Measurements from ENCODE around the gene DNAJB4.
"Not testable (repeated sequence)": the region's sequence is repeated elsewhere in the genome, so short reads cannot be mapped to it uniquely, and the experiment has no call there.

Gene DNAJB4

GRCh38 chr1:77983997-77984355 is 20.8 kb upstream of the DNAJB4 start:
- TF ChIP-seq Cebpa-rat (IDR thresholded peaks at IDR 0.05), result no peak
- Histone ChIP-seq H3K36me3 (peaks cover 3 to 46% (median 35%) of the 10 kb centered on the region in 11 experiments; a peak in 16 of 22 replicates), H3K9me3 (replicated peaks in 1 of 11) (0 out of 22 replicates have a peak, but pooled peaks cover 0 to 6% (median 0%) of the 10 kb centered on the region in 11 experiments), H4K20me1 (peaks cover 0 to 28% (median 2%) of the 10 kb centered on the region in 11 experiments; a peak in 5 of 22 replicates), H3K27ac (no peak overlapping the region), H3K27me3 (no peaks in the 10 kb centered on the region), H3K4me1 (peaks cover 10 to 19% (median 16%) of the 10 kb centered on the region in 10 experiments), H3K4me2 (no peak overlapping the region), H3K9ac (no peak overlapping the region), H3K4me3 (no peak overlapping the region)

- peaks cover 10 to 19% (median 16%) of the 10 kb centered on the region in 10 experiments for H3K4me1 ChIP-seq
- no peak overlapping the region for H3K4me3 ChIP-seq
- 0 out of 22 replicates have a peak, but pooled peaks cover 0 to 6% (median 0%) of the 10 kb centered on the region in 11 experiments for H3K9me3 ChIP-seq (replicated peaks in 1 of 11)
- peaks cover 0 to 30% (median 2%) of the 10 kb centered on the region in 11 experiments; a peak in 5 of 22 replicates for H4K20me1 ChIP-seq
- no peak overlapping the region for H3K4me2 ChIP-seq
- H3K9ac ChIP-seq, result no peak overlapping the region
- H3K36me3 ChIP-seq, result peaks cover 3 to 46% (median 36%) of the 10 kb centered on the region in 11 experiments; a peak in 17 of 22 replicates
- TF ChIP-seq Cebpa-rat (IDR thresholded peaks at IDR 0.05), result no peak
- no peaks in the 10 kb centered on the region for H3K27me3 ChIP-seq
- no peak overlapping the region for H3K27ac ChIP-seq
These were observed 20.1 kb upstream of the DNAJB4 start for GRCh38 chr1:77984629-77985028.

- Histone ChIP-seq H3K4me3 (no peak overlapping the region), H3K4me2 (no peak overlapping the region; a peak in 1 of 22 replicates), H3K9ac (no peak overlapping the region), H3K9me3 (replicated peaks in 1 of 11) (0 out of 22 replicates have a peak, but pooled peaks cover 0 to 6% (median 0%) of the 10 kb centered on the region in 11 experiments), H3K4me1 (0 out of 20 replicates have a peak, but pooled peaks cover 0 to under 1% (median 0%) of the 10 kb centered on the region in 10 experiments), H3K36me3 (peaks cover 10 to 56% (median 44%) of the 10 kb centered on the region in 11 experiments; a peak in 19 of 22 replicates), H4K20me1 (peaks cover 0 to 18% (median 0%) of the 10 kb centered on the region in 11 experiments; a peak in 4 of 22 replicates), H3K27ac (no peak overlapping the region), H3K27me3 (no peaks in the 10 kb centered on the region)
- no peak for TF ChIP-seq Cebpa-rat (IDR thresholded peaks at IDR 0.05)
These were observed 17.9 kb upstream of the DNAJB4 start for GRCh38 chr1:77986810-77987209.

DNA sequence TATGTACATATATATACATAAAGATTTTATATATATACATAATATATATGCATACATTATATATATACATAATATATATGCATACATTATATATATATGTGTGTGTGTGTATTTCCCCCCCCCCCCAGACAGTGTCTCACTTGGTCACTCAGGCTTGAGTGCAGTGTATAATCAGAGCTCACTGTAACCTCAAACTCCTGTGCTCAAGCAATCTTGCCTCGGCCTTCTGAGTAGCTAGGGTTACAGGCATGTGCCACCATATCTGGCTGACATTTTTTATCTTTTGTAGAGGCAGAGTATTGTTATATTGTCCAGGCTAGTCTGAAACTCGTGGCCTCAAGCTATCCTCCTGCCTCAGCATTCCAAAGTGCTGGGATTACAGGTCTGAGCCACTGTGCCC is 16.8 kb upstream of the DNAJB4 start:
- peaks cover 0 to 7% (median 3%) of the 10 kb centered on the region in 11 experiments; a peak in 4 of 22 replicates for H3K9me3 ChIP-seq (replicated peaks in 1 of 11)
- no peak for TF ChIP-seq Cebpa-rat (IDR thresholded peaks at IDR 0.05)
- H3K4me3 ChIP-seq, result no peak overlapping the region
- H4K20me1 ChIP-seq, result peaks cover 0 to 18% (median 0%) of the 10 kb centered on the region in 11 experiments; a peak in 4 of 22 replicates
- H3K27me3 ChIP-seq, result no peaks in the 10 kb centered on the region
- H3K36me3 ChIP-seq, result peaks cover 17 to 54% (median 43%) of the 10 kb centered on the region in 11 experiments
- H3K9ac ChIP-seq, result no peak overlapping the region
- no peaks in the 10 kb centered on the region; a peak in 1 of 20 replicates for H3K4me1 ChIP-seq
- H3K27ac ChIP-seq, result no peak overlapping the region
- H3K4me2 ChIP-seq, result no peak overlapping the region

DNA sequence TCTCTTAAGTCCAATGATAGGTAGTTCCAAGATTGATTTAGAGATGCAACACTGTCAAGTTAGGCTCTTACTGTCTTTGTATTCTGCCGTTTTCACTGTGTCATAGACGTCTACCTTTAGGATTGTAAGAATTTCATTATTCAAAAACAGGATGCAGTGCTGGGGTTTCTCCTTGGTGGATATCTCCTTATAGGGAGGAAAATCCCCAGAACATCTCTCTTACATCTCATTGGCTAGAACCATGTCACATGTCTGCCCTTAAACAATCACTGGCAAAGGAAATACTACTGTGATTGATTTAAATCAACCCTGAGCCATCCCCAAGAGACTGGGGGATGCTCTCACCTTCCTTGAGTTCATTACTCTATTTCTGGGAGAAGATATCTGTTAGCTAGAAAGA is 15.0 kb upstream of the DNAJB4 start:
- H3K36me3 ChIP-seq, result peaks cover 25 to 57% (median 47%) of the 10 kb centered on the region in 11 experiments
- no peak overlapping the region for H3K9ac ChIP-seq
- no peak overlapping the region for H3K27ac ChIP-seq
- H3K27me3 ChIP-seq, result no peaks in the 10 kb centered on the region
- no peak overlapping the region for H3K4me3 ChIP-seq
- H3K4me2 ChIP-seq, result no peak overlapping the region
- no peak for TF ChIP-seq Cebpa-rat (IDR thresholded peaks at IDR 0.05)
- H3K9me3 ChIP-seq (replicated peaks in 1 of 11), result peaks cover 0 to 8% (median 5%) of the 10 kb centered on the region in 11 experiments; a peak in 5 of 22 replicates
- H3K4me1 ChIP-seq, result no peaks in the 10 kb centered on the region; a peak in 1 of 20 replicates
- peaks cover 0 to 18% (median 0%) of the 10 kb centered on the region in 11 experiments; a peak in 5 of 22 replicates for H4K20me1 ChIP-seq

- Histone ChIP-seq H3K9ac (no peak overlapping the region), H3K4me3 (no peak overlapping the region), H3K4me2 (no peak overlapping the region), H3K9me3 (replicated peaks in 1 of 11) (peaks cover 0 to 8% (median 5%) of the 10 kb centered on the region in 11 experiments; a peak in 5 of 22 replicates), H3K27me3 (no peaks in the 10 kb centered on the region), H4K20me1 (peaks cover 0 to 8% (median 0%) of the 10 kb centered on the region in 11 experiments; a peak in 5 of 22 replicates), H3K36me3 (peaks cover 32 to 60% (median 52%) of the 10 kb centered on the region in 11 experiments), H3K27ac (no peak overlapping the region), H3K4me1 (no peaks in the 10 kb centered on the region; a peak in 1 of 20 replicates)
- TF ChIP-seq Cebpa-rat (IDR thresholded peaks at IDR 0.05), result no peak
These were observed 14.0 kb upstream of the DNAJB4 start for GRCh38 chr1:77990629-77991204.

DNA sequence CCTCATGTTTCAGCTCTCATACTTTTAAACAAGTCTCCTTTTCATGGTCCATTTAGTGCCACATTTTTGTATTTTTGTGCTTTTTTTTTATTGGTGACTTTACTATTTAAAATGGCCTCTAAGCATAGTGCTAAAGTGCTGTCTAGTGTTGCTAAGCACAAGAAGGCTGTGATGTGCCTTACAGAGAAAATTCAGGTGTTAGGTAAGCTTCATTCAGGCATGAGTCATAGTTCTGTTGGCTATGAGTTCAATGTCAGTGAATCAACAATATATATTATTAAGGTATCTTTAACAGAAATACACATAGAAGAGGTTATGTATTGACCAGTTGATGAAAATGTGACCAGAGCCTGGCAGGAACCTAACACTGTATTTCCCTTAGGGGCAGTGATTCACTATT is 13.1 kb upstream of the DNAJB4 start:
- Histone ChIP-seq H3K27ac (no peak overlapping the region), H3K9me3 (replicated peaks in 1 of 11) (peaks cover 0 to 8% (median 5%) of the 10 kb centered on the region in 11 experiments; a peak in 5 of 22 replicates), H3K27me3 (no peaks in the 10 kb centered on the region), H3K4me1 (no peaks in the 10 kb centered on the region; a peak in 1 of 20 replicates), H4K20me1 (peaks cover 0 to 7% (median 0%) of the 10 kb centered on the region in 11 experiments; a peak in 5 of 22 replicates), H3K4me3 (no peak overlapping the region), H3K4me2 (no peak overlapping the region), H3K9ac (no peak overlapping the region), H3K36me3 (peaks cover 33 to 69% (median 56%) of the 10 kb centered on the region in 11 experiments)
- no peak for TF ChIP-seq Cebpa-rat (IDR thresholded peaks at IDR 0.05)

GRCh38 chr1:77994117-77994705 is 10.5 kb upstream of the DNAJB4 start:
- Histone ChIP-seq H3K27me3 (no peaks in the 10 kb centered on the region), H3K4me3 (no peak overlapping the region), H3K27ac (no peak overlapping the region), H3K36me3 (peaks cover 33 to 74% (median 49%) of the 10 kb centered on the region in 11 experiments), H3K4me2 (no peak overlapping the region), H3K4me1 (no peaks in the 10 kb centered on the region; a peak in 1 of 20 replicates), H3K9me3 (replicated peaks in 1 of 11) (peaks cover 0 to 8% (median 5%) of the 10 kb centered on the region in 11 experiments; a peak in 5 of 22 replicates), H3K9ac (no peak overlapping the region), H4K20me1 (peaks cover 0 to 7% (median 0%) of the 10 kb centered on the region in 11 experiments; a peak in 3 of 22 replicates)
- TF ChIP-seq Cebpa-rat (IDR thresholded peaks at IDR 0.05), result no peak

DNA sequence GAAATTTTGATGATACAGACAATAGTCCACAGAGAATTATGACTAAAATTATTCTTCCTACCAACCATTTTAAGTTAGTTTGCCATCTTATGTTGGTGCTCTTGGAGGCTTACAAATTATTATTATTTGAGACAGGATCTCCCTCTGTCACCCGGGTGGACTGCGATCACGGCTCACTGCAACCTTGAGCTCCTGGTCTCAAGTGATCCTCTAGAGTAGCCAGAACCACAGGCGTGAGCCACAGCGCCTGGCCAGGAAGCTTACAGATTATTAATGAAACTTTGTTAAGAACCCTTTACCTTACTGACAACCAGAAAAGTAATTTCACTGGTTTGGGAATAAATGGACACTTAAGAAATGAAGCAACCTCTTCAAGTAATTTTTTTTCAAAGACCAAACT is 8.0 kb upstream of the DNAJB4 start:
- no peak overlapping the region for H3K4me2 ChIP-seq
- no peak overlapping the region for H3K4me3 ChIP-seq
- no peaks in the 10 kb centered on the region for H3K27me3 ChIP-seq
- H3K36me3 ChIP-seq, result peaks cover 26 to 54% (median 35%) of the 10 kb centered on the region in 11 experiments
- H3K9ac ChIP-seq, result no peak overlapping the region
- H3K4me1 ChIP-seq, result peaks cover 0 to 10% (median 3%) of the 10 kb centered on the region in 10 experiments; a peak in 3 of 20 replicates
- no peaks in the 10 kb centered on the region; a peak in 1 of 22 replicates for H4K20me1 ChIP-seq
- no peak for TF ChIP-seq Cebpa-rat (IDR thresholded peaks at IDR 0.05)
- no peak overlapping the region for H3K27ac ChIP-seq
- H3K9me3 ChIP-seq (replicated peaks in 1 of 11), result peaks cover 0 to 8% (median 5%) of the 10 kb centered on the region in 11 experiments; a peak in 5 of 22 replicates

GRCh38 chr1:78000536-78000935 is 4.2 kb upstream of the DNAJB4 start:
- H3K9me3 ChIP-seq (replicated peaks in 1 of 11); H4K20me1 ChIP-seq; H3K27me3 ChIP-seq; H3K4me3 ChIP-seq; H3K9ac ChIP-seq; H3K27ac ChIP-seq: not testable (repeated sequence)
- peaks cover 8 to 33% (median 21%) of the 10 kb centered on the region in 10 experiments for H3K4me1 ChIP-seq
- peaks cover 3 to 19% (median 11%) of the 10 kb centered on the region in 11 experiments; a peak in 19 of 22 replicates for H3K36me3 ChIP-seq
- H3K4me2 ChIP-seq, result 0 out of 22 replicates have a peak overlapping the region, but pooled peaks of 1 of the 11 experiments have one; percentile 8

Data from BLaER1 treated with 17β-estradiol and CSF1 and Interleukin-3, amounts not matched to agents 10 nM and 100 nM (cell line).